H1 (cell line): Measurements from ENCODE around the gene TCERG1L. TPM values are rescaled to one million over a fixed set of nuclear protein-coding genes. Genes with fewer than 3 reads are reported as not detected.

Experiments
- BRCA1 ChIP-seq: IDR thresholded peaks from 2 replicates; pipeline ENCODE4 v1.6.1; 2012; ENCODE audit warnings: low read depth, low read length, improper control_type of control experiment
- GTF2F1 ChIP-seq: IDR thresholded peaks from 2 replicates; pipeline ENCODE4 v1.6.1; 2012; ENCODE audit warnings: low read depth, low read length, improper control_type of control experiment, borderline replicate concordance
- NRF1 ChIP-seq: IDR thresholded peaks from 2 replicates; pipeline ENCODE4 v1.6.1; 2011; ENCODE audit warnings: mild to moderate bottlenecking, low read depth, low read length, improper control_type of control experiment
- SP1 ChIP-seq: IDR thresholded peaks from 2 replicates; pipeline ENCODE4 v1.6.1; 2011; ENCODE audit warnings: low read depth, low read length
- SP4 ChIP-seq: IDR thresholded peaks from 2 replicates; pipeline ENCODE4 v1.6.1; 2012; ENCODE audit warnings: low read length, inconsistent platforms
- TCF12 ChIP-seq: IDR thresholded peaks from 2 replicates; pipeline ENCODE4 v1.6.1; 2011; ENCODE audit warnings: low read depth, mild to moderate bottlenecking, low read length
- polyA plus RNA-seq, 7 experiments: library from polyadenylated mRNA; depleted of rRNA in 3 of 7; stranded (reverse) in 5 of 7; unstranded in 2 of 7; fragments of >200 nt in 5 of 7; fragments of 200-250 nt in 2 of 7; gene quantifications; 1 replicate in 5 of 7; 2 replicates in 1 of 7; 4 replicates in 1 of 7; pipeline versions ENCODE4 v1.2.1 to v1.2.3, GENCODE V29; 2011 to 2013; ENCODE audit warnings: missing spikeins in 2 of 7, mixed read lengths in 2 of 7
- total RNA-seq: library from RNA; stranded (reverse); fragmentation: NEBNext Ultra II Directional; extraction: Animal tissue kit (Norgen Biotek cat#: 25700); gene quantifications from 2 replicates; pipeline ENCODE4 v1.2.1, GENCODE V29; 2021

Gene TCERG1L
- total and polyA plus RNA-seq, 2 of the 8 experiments (the other 6 are each of a cell fraction or from before 2014, with no cell fraction given), result 3.9 to 6.9 TPM

GRCh38 chr10:131044379-131045111 lies 267.0 kb downstream of the TCERG1L start (continued):
- no peak for TF ChIP-seq SP1
- no peak for TF ChIP-seq GTF2F1
- no peak for TF ChIP-seq TCF12
- TF ChIP-seq NRF1, result no peak
- TF ChIP-seq BRCA1, result no peak
- TF ChIP-seq SP4, result no peak
